ENCODE results near the gene C4orf51. TPM values are rescaled to one million over a fixed set of nuclear protein-coding genes. Genes with fewer than 3 reads are reported as not detected.
"Not testable (repeated sequence)": the region's sequence is repeated elsewhere in the genome, so short reads cannot be mapped to it uniquely, and the experiment has no call there.

The C4orf51 gene
- not detected for total RNA-seq

- peaks cover 19% of the 10 kb centered on the region for H3K27me3 Mint-ChIP-seq
- H3K4me3 Mint-ChIP-seq: no peak within 1 kb of the TSS
- ATAC-seq (replicated peaks): no peak
- H3K27ac Mint-ChIP-seq: no peak within 1 kb of the TSS
- H3K36me3 Mint-ChIP-seq (ENCODE audit: low read depth): no peaks in the 10 kb centered on the region
- H3K4me1 Mint-ChIP-seq: no peaks in the 10 kb centered on the region
- H3K9me3 Mint-ChIP-seq: peaks cover 4% of the 10 kb centered on the region
Measured at GRCh38 chr4:145679991-145680455, at the start of gene C4orf51. Gene C4orf51 (plus strand): TSS chr4:145680146. CDS start chr4:145680204, 58 bp downstream.

- H3K4me1 Mint-ChIP-seq: peaks cover 6% of the 10 kb centered on the region
- ATAC-seq (replicated peaks): no peak
- peaks cover 51% of the 10 kb centered on the region for H3K36me3 Mint-ChIP-seq (ENCODE audit: low read depth)
- H3K27ac Mint-ChIP-seq: no peak overlapping the region
- H3K9me3 Mint-ChIP-seq: no peaks in the 10 kb centered on the region
- no peak overlapping the region for H3K4me3 Mint-ChIP-seq
- no peaks in the 10 kb centered on the region for H3K27me3 Mint-ChIP-seq
Measured at GRCh38 chr4:145635117-145635516, 44.8 kb upstream of the C4orf51 start.

GRCh38 chr4:145635630-145636029, 44.3 kb upstream of the C4orf51 start:
- peaks cover 51% of the 10 kb centered on the region for H3K36me3 Mint-ChIP-seq (ENCODE audit: low read depth)
- no peak for ATAC-seq (replicated peaks)
- H3K27me3 Mint-ChIP-seq: no peaks in the 10 kb centered on the region
- H3K4me3 Mint-ChIP-seq: no peak overlapping the region
- peaks cover 6% of the 10 kb centered on the region for H3K4me1 Mint-ChIP-seq
- H3K9me3 Mint-ChIP-seq: no peaks in the 10 kb centered on the region
- no peak overlapping the region for H3K27ac Mint-ChIP-seq

- Mint-ChIP-seq H3K4me3 (no peak overlapping the region), H3K36me3 (ENCODE audit: low read depth) (peaks cover 59% of the 10 kb centered on the region)
Measured at GRCh38 chr4:145639186-145639698, 40.7 kb upstream of the C4orf51 start.

GRCh38 chr4:145640236-145640635, 39.7 kb upstream of the C4orf51 start:
- not testable (repeated sequence) for H3K9me3 Mint-ChIP-seq; H3K27ac Mint-ChIP-seq; H3K4me3 Mint-ChIP-seq; ATAC-seq (replicated peaks); H3K4me1 Mint-ChIP-seq; H3K27me3 Mint-ChIP-seq
- peaks cover 69% of the 10 kb centered on the region for H3K36me3 Mint-ChIP-seq (ENCODE audit: low read depth)

More at GRCh38 chr4:145639186-145639698, 40.7 kb upstream of the C4orf51 start:
- Mint-ChIP-seq H3K9me3 (no peaks in the 10 kb centered on the region), H3K4me1 (no peaks in the 10 kb centered on the region), H3K27ac (no peak overlapping the region), H3K27me3 (no peaks in the 10 kb centered on the region)
- ATAC-seq (replicated peaks): no peak

- ATAC-seq (replicated peaks): no peak
- Mint-ChIP-seq H3K4me1 (no peaks in the 10 kb centered on the region), H3K27me3 (no peaks in the 10 kb centered on the region), H3K4me3 (no peak overlapping the region), H3K9me3 (no peaks in the 10 kb centered on the region), H3K27ac (no peak overlapping the region), H3K36me3 (ENCODE audit: low read depth) (peaks cover 88% of the 10 kb centered on the region)
Measured at GRCh38 chr4:145643295-145643694, 36.7 kb upstream of the C4orf51 start.

GRCh38 chr4:145644699-145645098, 35.2 kb upstream of the C4orf51 start:
- Mint-ChIP-seq H3K27me3 (no peaks in the 10 kb centered on the region), H3K36me3 (ENCODE audit: low read depth) (peaks cover 74% of the 10 kb centered on the region), H3K4me3 (no peak overlapping the region), H3K9me3 (no peaks in the 10 kb centered on the region), H3K4me1 (no peaks in the 10 kb centered on the region), H3K27ac (no peak overlapping the region)
- no peak for ATAC-seq (replicated peaks)

GRCh38 chr4:145656156-145656555, 23.8 kb upstream of the C4orf51 start:
- Mint-ChIP-seq H3K4me3 (no peak overlapping the region), H3K36me3 (ENCODE audit: low read depth) (peaks cover 76% of the 10 kb centered on the region), H3K27me3 (no peaks in the 10 kb centered on the region), H3K4me1 (no peaks in the 10 kb centered on the region), H3K9me3 (peaks cover 17% of the 10 kb centered on the region), H3K27ac (no peak overlapping the region)
- ATAC-seq (replicated peaks): no peak

GRCh38 chr4:145660064-145660463, 19.9 kb upstream of the C4orf51 start:
- no peak for ATAC-seq (replicated peaks)
- H3K36me3 Mint-ChIP-seq (ENCODE audit: low read depth): peaks cover 58% of the 10 kb centered on the region
- no peaks in the 10 kb centered on the region for H3K4me1 Mint-ChIP-seq
- H3K27ac Mint-ChIP-seq: no peak overlapping the region
- H3K4me3 Mint-ChIP-seq: no peak overlapping the region
- peaks cover 23% of the 10 kb centered on the region for H3K9me3 Mint-ChIP-seq
- H3K27me3 Mint-ChIP-seq: no peaks in the 10 kb centered on the region

- Mint-ChIP-seq H3K27me3 (no peaks in the 10 kb centered on the region), H3K27ac (no peak overlapping the region), H3K4me1 (peaks cover 5% of the 10 kb centered on the region), H3K4me3 (no peak overlapping the region), H3K36me3 (ENCODE audit: low read depth) (peaks cover 27% of the 10 kb centered on the region), H3K9me3 (peaks cover 19% of the 10 kb centered on the region)
- ATAC-seq (replicated peaks): no peak
Measured at GRCh38 chr4:145663194-145663593, 16.8 kb upstream of the C4orf51 start.

GRCh38 chr4:145665773-145666172, 14.2 kb upstream of the C4orf51 start:
- H3K27me3 Mint-ChIP-seq: no peaks in the 10 kb centered on the region
- H3K4me1 Mint-ChIP-seq: peaks cover 5% of the 10 kb centered on the region
- H3K36me3 Mint-ChIP-seq (ENCODE audit: low read depth): peaks cover 1% of the 10 kb centered on the region
- peaks cover 12% of the 10 kb centered on the region for H3K9me3 Mint-ChIP-seq
- ATAC-seq (replicated peaks): no peak
- no peak overlapping the region for H3K27ac Mint-ChIP-seq
- H3K4me3 Mint-ChIP-seq: no peak overlapping the region

- Mint-ChIP-seq H3K4me1 (peaks cover 5% of the 10 kb centered on the region), H3K27me3 (peaks cover 3% of the 10 kb centered on the region), H3K4me3 (no peak overlapping the region), H3K27ac (no peak overlapping the region), H3K36me3 (ENCODE audit: low read depth) (no peaks in the 10 kb centered on the region), H3K9me3 (peaks cover 5% of the 10 kb centered on the region)
- ATAC-seq (replicated peaks): no peak
Measured at GRCh38 chr4:145670422-145670821, 9.5 kb upstream of the C4orf51 start.

- Mint-ChIP-seq H3K27me3 (peaks cover 17% of the 10 kb centered on the region), H3K4me1 (no peaks in the 10 kb centered on the region), H3K9me3 (peaks cover 4% of the 10 kb centered on the region), H3K36me3 (ENCODE audit: low read depth) (no peaks in the 10 kb centered on the region), H3K4me3 (no peak overlapping the region), H3K27ac (no peak overlapping the region)
- no peak for ATAC-seq (replicated peaks)
Measured at GRCh38 chr4:145679520-145679919, 426 bp upstream of the C4orf51 start.

- Mint-ChIP-seq H3K9me3 (peaks cover 4% of the 10 kb centered on the region), H3K4me3 (no peak overlapping the region), H3K36me3 (ENCODE audit: low read depth) (no peaks in the 10 kb centered on the region), H3K4me1 (no peaks in the 10 kb centered on the region), H3K27me3 (peaks cover 20% of the 10 kb centered on the region), H3K27ac (no peak overlapping the region)
- ATAC-seq (replicated peaks): no peak
Measured at GRCh38 chr4:145680902-145681301, 956 bp downstream of the C4orf51 start.

- Mint-ChIP-seq H3K27ac (no peak overlapping the region), H3K4me3 (no peak overlapping the region), H3K4me1 (no peaks in the 10 kb centered on the region), H3K36me3 (ENCODE audit: low read depth) (no peaks in the 10 kb centered on the region), H3K27me3 (peaks cover 22% of the 10 kb centered on the region), H3K9me3 (peaks cover 4% of the 10 kb centered on the region)
- ATAC-seq (replicated peaks): no peak
Measured at GRCh38 chr4:145681518-145681917, 1.6 kb downstream of the C4orf51 start.

- Mint-ChIP-seq H3K9me3 (peaks cover 4% of the 10 kb centered on the region), H3K36me3 (ENCODE audit: low read depth) (no peaks in the 10 kb centered on the region), H3K27ac (no peak overlapping the region), H3K4me3 (no peak overlapping the region), H3K27me3 (peaks cover 22% of the 10 kb centered on the region), H3K4me1 (no peaks in the 10 kb centered on the region)
- ATAC-seq (replicated peaks): no peak
Measured at GRCh38 chr4:145681956-145682355, 2.0 kb downstream of the C4orf51 start.

Data from activated T-helper 17 cell treated with anti-CD3 and anti-CD28 coated beads, Interleukin-2, amount 50 U/mL, for 72 hours (primary cell).